ENCODE data around the gene MPP7.

- TF ChIP-seq POLR2A (IDR thresholded peaks at IDR 0.05) (no peak), CTCF (IDR thresholded peaks at IDR 0.05) (no peak)
Observed at GRCh38 chr10:28328346-28328745, 25.5 kb upstream of the MPP7 start.
